T-helper 17 cell (primary cell): Measurements from ENCODE around the gene DUSP28. TPM values are rescaled to one million over a fixed set of nuclear protein-coding genes. Genes with fewer than 3 reads are reported as not detected.

ENCODE experiments used
- ATAC-seq: fragments of 150-1000 bp; cut with Tn5 transposase; 2 replicates; pipeline ENCODE4 v1.10.0; 2021; ENCODE audit warnings: mild to moderate bottlenecking, moderate library complexity
- DNase-seq, 3 donors: peaks; one replicate each; pipeline versions ENCODE4 v3.0.0 to v3.0.0-alpha.2; 2020 to 2021
- H3K9me3 ChIP-seq: one replicate; pipeline ENCODE4 v1.7.0; 2013; ENCODE audit warnings: low read length, mild to moderate bottlenecking; ENCODE audit not compliant: control insufficient read depth, poor library complexity, severe bottlenecking
- H3K27ac Mint-ChIP-seq: one replicate; pipeline ENCODE4 v1.8.0; 2022; ENCODE audit warnings: mild to moderate bottlenecking, moderate library complexity, mixed read lengths
- H3K27me3 Mint-ChIP-seq: one replicate; pipeline ENCODE4 v1.8.0; 2022; ENCODE audit warnings: mixed read lengths
- H3K36me3 Mint-ChIP-seq: one replicate; pipeline ENCODE4 v1.8.0; 2022; ENCODE audit warnings: low read depth, mixed read lengths
- H3K4me1 Mint-ChIP-seq: one replicate; pipeline ENCODE4 v1.8.0; 2022; ENCODE audit warnings: mild to moderate bottlenecking, mixed read lengths
- H3K4me3 Mint-ChIP-seq: one replicate; pipeline ENCODE4 v1.8.0; 2022; ENCODE audit warnings: mild to moderate bottlenecking, moderate library complexity, mixed read lengths
- total RNA-seq, 4 donors: library from RNA in 2 of 4; stranded (reverse) in 2 of 4; gene quantifications; one replicate each; pipeline ENCODE4 v1.2.3 and lab custom pipeline; 2022 to 2026

DUSP28 gene
- total RNA-seq, 2 donors from 2014 or later, result 12.5 to 12.8 TPM

DNA sequence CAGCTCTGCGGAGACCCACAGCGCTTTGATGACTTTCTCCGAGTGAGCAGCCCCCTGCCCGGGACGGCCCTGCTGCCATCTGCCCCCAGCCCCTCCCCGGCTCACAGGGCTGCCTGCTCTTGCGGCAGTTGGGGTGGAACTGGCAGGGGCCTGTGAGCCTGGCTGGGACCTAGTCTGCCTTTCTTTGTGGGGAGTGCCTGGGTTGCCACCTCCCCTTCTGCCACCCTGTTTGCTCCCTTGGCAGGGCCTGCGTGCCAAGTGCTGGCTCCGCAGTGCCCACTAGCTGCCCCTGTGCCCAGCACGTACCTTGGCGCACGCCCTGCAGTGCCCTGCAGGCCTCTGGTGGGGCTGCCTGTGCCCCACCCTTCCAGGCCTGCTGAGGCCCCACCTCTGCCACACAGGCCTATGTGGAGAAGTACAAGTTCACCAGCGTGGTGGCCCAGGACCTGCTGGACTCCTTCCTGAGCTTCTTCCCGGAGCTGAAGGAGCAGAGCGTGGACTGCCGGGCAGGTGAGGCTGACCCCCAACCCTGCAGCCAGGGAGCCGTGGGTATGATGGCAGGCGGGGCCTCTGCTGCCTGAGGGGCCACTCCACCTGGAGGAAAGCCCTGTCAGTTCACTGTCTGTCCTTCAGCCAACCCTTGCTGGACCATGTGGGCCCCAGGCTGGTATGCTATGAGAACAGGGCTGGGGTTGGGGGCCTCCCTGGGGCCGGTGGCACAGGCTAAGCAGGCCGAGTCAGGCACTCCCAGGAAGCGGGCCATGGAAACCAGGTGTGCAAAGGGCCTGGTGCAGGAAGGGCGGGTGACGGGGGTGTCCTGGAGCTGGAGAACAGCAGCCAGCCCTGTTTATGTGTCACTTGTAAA lies 15.2 kb downstream of the DUSP28 start:
- DNase-seq, result no peak
- H3K4me3 Mint-ChIP-seq, result no peak overlapping the region
- H3K36me3 Mint-ChIP-seq, result peaks cover 3% of the 10 kb centered on the region
- ATAC-seq, result no peak
- peaks cover 26% of the 10 kb centered on the region for H3K4me1 Mint-ChIP-seq
- no peak overlapping the region for H3K27ac Mint-ChIP-seq
- H3K9me3 ChIP-seq, result no peaks in the 10 kb centered on the region
- no peaks in the 10 kb centered on the region for H3K27me3 Mint-ChIP-seq

DNA sequence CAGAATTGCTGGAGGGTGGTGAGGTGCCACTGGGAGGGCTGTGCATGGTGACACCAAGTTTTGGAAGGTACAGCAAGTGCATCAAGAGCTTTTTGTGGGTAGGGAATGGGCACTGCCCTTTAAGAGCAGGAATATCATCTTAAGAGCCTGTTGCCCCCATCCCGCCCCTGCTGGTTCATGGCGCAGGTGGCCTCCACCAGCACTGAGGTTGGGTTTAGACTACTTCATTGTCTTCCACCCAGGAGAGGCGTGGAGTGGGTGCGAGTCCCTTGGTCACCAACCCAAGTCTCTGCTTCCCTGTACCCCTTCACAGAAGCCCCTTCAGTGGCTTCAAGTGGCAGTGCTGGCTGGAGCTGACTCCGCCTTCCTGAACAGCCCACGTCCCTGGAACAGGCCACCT lies 15.9 kb downstream of the DUSP28 start:
- H3K9me3 ChIP-seq, result no peaks in the 10 kb centered on the region
- Mint-ChIP-seq H3K4me1 (peaks cover 24% of the 10 kb centered on the region), H3K4me3 (no peak overlapping the region), H3K36me3 (peaks cover 5% of the 10 kb centered on the region), H3K27me3 (no peaks in the 10 kb centered on the region), H3K27ac (no peak overlapping the region)
- ATAC-seq, result no peak
- no peak for DNase-seq

DNA sequence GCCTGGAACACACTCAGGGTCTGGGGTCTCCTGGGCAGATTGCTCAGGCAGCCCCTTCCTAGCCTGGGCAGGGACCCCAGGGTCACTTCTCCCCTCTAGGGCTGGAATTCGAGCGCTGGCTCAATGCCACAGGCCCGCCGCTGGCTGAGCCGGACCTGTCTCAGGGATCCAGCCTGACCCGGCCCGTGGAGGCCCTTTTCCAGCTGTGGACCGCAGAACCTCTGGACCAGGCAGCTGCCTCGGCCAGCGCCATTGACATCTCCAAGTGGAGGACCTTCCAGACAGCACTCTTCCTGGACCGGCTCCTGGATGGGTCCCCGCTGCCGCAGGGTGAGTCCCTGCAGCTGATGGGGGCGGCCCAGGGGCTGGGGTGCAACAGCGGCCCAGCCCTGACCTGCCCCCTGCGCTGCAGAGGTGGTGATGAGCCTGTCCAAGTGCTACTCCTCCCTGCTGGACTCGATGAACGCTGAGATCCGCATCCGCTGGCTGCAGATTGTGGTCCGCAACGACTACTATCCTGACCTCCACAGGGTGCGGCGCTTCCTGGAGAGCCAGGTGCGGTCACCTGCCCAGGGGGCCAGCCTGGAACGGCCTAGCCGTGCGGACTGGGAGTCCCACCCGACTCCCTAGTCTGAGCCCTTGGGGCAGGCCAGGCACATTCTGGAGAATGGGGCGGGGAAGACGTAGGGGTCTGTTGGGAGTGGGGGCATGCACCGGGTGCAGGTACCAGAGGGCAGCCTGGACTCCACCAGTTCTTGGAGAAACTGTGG lies 16.5 kb downstream of the DUSP28 start:
- peaks cover 2% of the 10 kb centered on the region for H3K36me3 Mint-ChIP-seq
- no peak overlapping the region for H3K27ac Mint-ChIP-seq
- H3K4me1 Mint-ChIP-seq, result peaks cover 22% of the 10 kb centered on the region
- no peak for DNase-seq
- no peak overlapping the region for H3K4me3 Mint-ChIP-seq
- H3K27me3 Mint-ChIP-seq, result no peaks in the 10 kb centered on the region
- no peaks in the 10 kb centered on the region for H3K9me3 ChIP-seq
- no peak for ATAC-seq

DNA sequence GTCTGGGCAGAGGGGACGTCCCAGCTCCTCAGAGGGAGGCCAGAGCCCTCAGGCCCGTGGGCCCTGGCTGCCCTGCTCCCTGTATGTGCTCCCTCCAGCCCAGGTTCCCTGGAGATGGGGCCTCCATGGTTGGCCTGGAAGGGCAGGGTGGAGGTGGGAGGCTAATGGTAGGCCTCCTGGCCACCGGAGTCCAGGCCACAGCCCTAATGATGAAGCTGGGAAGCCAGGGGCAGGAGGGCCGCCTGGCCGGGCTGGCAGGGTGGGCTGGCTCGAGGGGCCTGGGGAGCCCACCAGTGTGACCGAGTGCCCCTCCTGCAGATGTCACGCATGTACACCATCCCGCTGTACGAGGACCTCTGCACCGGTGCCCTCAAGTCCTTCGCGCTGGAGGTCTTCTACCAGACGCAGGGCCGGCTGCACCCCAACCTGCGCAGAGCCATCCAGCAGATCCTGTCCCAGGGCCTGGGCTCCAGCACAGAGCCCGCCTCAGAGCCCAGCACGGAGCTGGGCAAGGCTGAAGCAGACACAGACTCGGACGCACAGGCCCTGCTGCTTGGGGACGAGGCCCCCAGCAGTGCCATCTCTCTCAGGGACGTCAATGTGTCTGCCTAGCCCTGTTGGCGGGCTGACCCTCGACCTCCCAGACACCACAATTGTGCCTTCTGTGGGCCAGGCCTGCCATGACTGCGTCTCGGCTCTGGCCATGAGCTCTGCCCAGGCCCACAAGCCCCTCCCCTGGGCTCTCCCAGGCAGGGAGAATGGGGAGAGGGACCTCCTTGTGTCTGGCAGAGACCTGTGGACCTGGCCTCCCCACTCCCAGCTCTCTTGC lies 17.3 kb downstream of the DUSP28 start:
- peaks cover 2% of the 10 kb centered on the region for H3K36me3 Mint-ChIP-seq
- H3K4me1 Mint-ChIP-seq, result peaks cover 20% of the 10 kb centered on the region
- H3K27ac Mint-ChIP-seq, result peak overlapping the region; percentile 3
- H3K4me3 Mint-ChIP-seq, result no peak overlapping the region
- H3K9me3 ChIP-seq, result no peaks in the 10 kb centered on the region
- H3K27me3 Mint-ChIP-seq, result no peaks in the 10 kb centered on the region
- ATAC-seq (no peak), DNase-seq (no peak)

DNA sequence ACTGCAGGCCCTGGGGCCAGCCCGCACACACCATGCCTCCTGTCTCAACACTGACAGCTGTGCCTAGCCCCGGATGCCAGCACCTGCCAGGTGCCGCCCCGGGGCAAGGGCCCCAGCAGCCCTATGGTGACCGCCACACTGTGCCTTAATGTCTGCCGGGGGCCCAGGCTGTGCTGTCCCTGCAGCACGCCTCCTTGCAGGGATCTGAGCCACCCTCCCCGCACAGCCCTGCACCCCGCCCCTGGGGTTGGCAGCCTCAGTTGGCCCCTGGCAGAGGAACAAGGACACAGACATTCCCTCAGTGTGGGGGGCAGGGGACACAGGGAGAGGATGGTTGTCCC lies 17.9 kb downstream of the DUSP28 start:
- H3K9me3 ChIP-seq, result no peaks in the 10 kb centered on the region
- DNase-seq (no peak), ATAC-seq (no peak)
- no peak overlapping the region for H3K4me3 Mint-ChIP-seq
- peak overlapping the region; percentile 3 for H3K27ac Mint-ChIP-seq
- peaks cover 2% of the 10 kb centered on the region for H3K36me3 Mint-ChIP-seq
- no peaks in the 10 kb centered on the region for H3K27me3 Mint-ChIP-seq
- H3K4me1 Mint-ChIP-seq, result peaks cover 20% of the 10 kb centered on the region

DNA sequence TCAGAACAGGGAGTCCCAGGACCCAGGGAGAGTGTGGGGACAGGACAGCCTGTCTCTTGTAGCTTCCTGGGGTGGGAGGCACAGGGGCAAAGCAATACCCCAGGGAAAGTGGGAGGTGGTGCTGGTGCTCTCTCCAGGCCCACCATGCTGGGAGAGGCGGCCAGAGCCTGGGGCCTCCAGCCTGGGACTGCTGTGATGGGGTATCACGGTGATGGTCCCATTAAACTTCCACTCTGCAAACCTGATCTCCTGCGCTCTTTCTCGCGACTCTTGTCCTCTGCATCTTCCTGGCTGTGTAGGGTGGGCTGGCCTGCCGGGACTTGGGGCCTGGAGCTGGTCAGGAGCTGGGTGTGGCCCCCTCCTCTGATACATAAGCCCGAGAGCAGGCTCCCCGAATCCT lies 18.3 kb downstream of the DUSP28 start:
- Mint-ChIP-seq H3K4me3 (no peak overlapping the region), H3K4me1 (peaks cover 20% of the 10 kb centered on the region), H3K36me3 (peaks cover 2% of the 10 kb centered on the region), H3K27me3 (no peaks in the 10 kb centered on the region), H3K27ac (peak overlapping the region; percentile 3)
- ATAC-seq (no peak), DNase-seq (no peak)
- no peaks in the 10 kb centered on the region for H3K9me3 ChIP-seq

DNA sequence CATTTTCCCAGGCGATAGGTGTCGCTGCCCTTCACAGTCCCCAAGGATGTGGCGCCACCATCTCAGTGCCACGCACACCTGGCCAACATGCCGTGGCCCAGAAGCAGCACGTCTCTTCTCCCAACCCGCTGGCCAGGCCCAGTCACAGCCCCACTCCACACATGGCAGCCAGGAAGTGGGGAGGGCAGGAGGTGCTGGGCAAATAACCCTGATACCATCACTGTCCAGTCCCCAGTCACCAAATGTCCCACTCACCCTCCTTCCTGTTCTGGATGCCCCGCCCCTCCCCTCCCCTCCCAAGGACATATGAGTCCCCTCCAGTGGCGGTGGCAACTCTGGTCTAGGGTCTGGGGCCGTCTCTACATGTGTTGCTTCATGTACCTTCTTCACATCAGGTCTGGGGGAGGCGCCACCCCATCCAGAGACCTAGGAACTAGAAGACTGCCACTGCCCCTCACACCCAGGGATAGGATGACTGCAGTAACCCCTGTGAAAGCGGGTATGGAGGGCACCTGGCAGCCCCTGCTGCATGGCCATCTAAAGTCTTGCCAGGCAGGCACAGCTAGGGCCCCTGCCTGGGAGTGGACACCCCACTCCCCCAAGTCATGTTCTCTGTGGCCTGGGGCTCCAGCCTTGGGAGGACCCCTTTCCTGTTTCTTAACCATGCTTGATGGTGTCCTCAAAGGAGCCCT lies 19.1 kb downstream of the DUSP28 start:
- ATAC-seq (no peak), DNase-seq (no peak)
- H3K36me3 Mint-ChIP-seq, result peaks cover 2% of the 10 kb centered on the region
- peak overlapping the region; percentile 83 for H3K27ac Mint-ChIP-seq
- H3K27me3 Mint-ChIP-seq, result no peaks in the 10 kb centered on the region
- H3K9me3 ChIP-seq, result no peaks in the 10 kb centered on the region
- peak overlapping the region; percentile 79 for H3K4me3 Mint-ChIP-seq
- peaks cover 20% of the 10 kb centered on the region for H3K4me1 Mint-ChIP-seq

DNA sequence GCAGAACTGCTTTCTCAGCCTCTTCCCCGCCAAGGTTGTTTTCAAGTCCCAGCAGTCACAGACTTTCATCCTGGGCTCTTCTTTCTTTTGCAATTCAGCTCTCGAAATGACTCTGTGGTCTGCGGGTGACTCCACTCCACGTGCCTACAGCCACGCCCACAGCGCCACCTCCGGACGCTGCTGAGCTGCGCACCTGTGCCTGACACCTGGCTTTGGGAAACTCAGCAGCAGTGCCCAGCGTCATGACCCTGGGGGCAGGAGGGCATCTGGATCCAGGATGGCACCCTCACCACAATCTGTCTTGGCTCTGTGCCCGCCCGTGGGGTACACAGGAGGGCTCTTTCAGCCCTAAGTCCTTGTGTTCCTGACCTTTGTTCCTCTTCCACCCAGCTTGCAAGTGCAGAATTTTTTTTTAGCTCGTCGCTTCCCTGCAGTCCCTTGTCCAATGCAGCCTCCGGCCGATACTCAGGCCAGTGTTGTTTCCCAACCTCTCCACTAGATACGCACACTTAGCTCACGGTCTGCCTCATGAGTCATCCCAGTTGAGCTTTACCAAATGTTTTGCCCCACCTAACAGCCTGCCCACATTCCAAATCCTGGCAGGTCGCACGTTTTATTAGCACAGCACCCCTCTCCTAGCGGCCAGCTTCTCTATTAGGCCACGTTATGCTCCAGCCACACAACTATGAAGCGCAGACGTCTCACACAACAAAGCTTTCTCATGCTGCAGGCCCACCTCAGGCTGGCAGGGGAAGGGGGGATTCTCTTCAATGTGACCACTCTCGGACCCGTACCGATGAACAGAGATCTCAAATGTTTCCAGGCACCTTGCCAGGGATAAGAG lies 19.8 kb downstream of the DUSP28 start:
- peak overlapping the region; percentile 83 for H3K27ac Mint-ChIP-seq
- ATAC-seq (peak; percentile 97), DNase-seq (peak; percentile 70 to 80 (median 74))
- peaks cover 21% of the 10 kb centered on the region for H3K4me1 Mint-ChIP-seq
- no peaks in the 10 kb centered on the region for H3K9me3 ChIP-seq
- peak overlapping the region; percentile 79 for H3K4me3 Mint-ChIP-seq
- H3K36me3 Mint-ChIP-seq, result peaks cover 2% of the 10 kb centered on the region
- no peaks in the 10 kb centered on the region for H3K27me3 Mint-ChIP-seq

DNA sequence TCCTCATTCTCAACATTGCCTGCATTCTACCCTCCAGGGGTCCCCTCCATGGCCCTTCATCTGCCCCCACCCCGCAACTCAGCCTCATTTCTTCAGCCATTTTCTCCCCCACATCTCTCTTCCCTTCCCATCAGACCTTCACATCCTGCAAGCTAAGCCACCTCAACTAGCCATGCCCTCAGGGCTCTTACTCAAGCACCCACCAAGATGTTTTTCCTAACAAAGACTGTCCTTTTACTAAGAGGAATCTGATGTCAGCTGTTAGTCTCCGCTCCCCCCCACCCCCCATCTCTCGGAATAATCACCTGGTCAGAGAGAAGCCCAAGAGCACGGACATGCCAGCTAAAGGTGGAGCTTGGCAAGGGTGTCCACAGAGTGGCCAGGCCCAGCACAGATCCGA lies 21.7 kb downstream of the DUSP28 start:
- H3K4me1 Mint-ChIP-seq, result peaks cover 27% of the 10 kb centered on the region
- no peak for ATAC-seq

DNA sequence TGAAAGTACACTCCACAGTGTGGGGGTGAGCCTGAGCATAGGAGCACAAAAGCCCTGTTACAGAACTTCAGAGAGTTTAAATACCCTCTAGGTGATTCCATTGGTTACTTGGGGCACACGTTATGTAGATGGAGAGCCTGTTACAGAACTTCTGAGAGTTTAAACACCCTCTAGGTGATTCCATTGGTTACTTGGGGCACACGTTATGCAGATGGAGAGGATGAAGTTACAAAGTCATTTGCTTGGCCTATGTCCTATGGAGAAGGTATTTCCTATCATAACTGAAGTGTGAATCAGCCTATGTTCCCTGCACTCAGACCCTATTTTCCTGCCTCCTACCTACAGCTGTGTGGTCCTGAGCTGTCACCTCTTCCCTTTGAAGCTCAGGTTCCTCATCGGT lies 22.6 kb downstream of the DUSP28 start:
- no peak for DNase-seq
- no peak for ATAC-seq
- Mint-ChIP-seq H3K36me3 (peaks cover 2% of the 10 kb centered on the region), H3K27me3 (no peaks in the 10 kb centered on the region), H3K4me1 (peaks cover 34% of the 10 kb centered on the region), H3K4me3 (no peak overlapping the region), H3K27ac (peak overlapping the region; percentile 43)
- no peaks in the 10 kb centered on the region for H3K9me3 ChIP-seq

More for the DNA sequence above, 21.7 kb downstream of the DUSP28 start:
- no peaks in the 10 kb centered on the region for H3K9me3 ChIP-seq
- Mint-ChIP-seq H3K27me3 (no peaks in the 10 kb centered on the region), H3K27ac (no peak overlapping the region), H3K36me3 (peaks cover 2% of the 10 kb centered on the region), H3K4me3 (no peak overlapping the region)
- DNase-seq, result no peak

DNA sequence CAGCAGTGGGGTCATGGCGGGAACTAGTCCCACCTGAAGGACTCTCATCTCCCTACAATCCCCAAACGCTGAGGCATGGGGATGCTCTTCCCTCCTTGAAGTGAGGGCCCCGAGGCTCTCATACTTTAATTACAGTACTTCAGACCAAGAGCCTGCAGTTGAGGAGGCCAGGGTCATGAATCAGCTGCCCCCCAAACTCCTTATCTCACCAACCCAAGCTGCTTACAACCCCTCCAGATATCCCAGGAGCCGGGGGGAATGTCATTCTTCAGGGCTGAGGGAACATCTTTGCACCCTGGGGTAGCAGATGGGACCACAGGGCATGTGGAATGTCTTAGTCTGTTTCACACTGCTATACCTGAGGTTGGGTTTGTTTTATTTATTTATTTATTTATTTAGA lies 23.6 kb downstream of the DUSP28 start:
- Mint-ChIP-seq H3K4me1 (peaks cover 44% of the 10 kb centered on the region), H3K27me3 (no peaks in the 10 kb centered on the region), H3K4me3 (no peak overlapping the region), H3K27ac (peak overlapping the region; percentile 43), H3K36me3 (peaks cover 4% of the 10 kb centered on the region)
- DNase-seq (no peak), ATAC-seq (no peak)
- no peaks in the 10 kb centered on the region for H3K9me3 ChIP-seq

DNA sequence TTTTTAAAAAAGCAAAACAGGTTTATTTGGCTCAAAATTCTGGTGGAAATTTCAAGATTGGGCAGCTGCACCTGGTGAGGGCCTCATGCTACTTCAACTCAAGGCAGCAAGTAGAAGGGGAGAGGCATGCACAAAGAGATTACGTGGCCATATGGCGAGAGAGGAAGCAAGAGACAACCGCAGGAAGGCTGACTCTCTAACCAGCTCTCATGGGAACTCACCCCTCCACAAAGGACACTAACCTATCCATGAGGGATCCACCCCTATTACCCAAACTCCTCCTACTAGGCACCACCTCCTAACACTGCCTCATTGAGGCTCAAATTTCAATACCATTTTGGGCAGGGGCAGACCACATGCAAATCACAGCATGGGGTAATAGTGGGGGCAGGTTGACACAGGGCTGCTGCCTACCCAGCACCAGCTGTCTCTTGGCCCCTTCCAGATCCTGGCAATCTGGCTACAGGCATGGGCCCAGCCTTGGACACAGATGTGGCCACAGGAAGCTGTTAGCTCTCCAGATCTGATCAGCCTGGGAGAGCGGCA lies 24.4 kb downstream of the DUSP28 start:
- no peak for DNase-seq
- no peaks in the 10 kb centered on the region for H3K27me3 Mint-ChIP-seq
- H3K4me3 Mint-ChIP-seq, result peak overlapping the region; percentile 94
- ATAC-seq, result no peak
- peaks cover 4% of the 10 kb centered on the region for H3K36me3 Mint-ChIP-seq
- no peaks in the 10 kb centered on the region for H3K9me3 ChIP-seq
- H3K4me1 Mint-ChIP-seq, result peaks cover 43% of the 10 kb centered on the region
- H3K27ac Mint-ChIP-seq, result peak overlapping the region; percentile 96
